ENCODE data around the gene PGAP2. TPM values are rescaled to one million over a fixed set of nuclear protein-coding genes. Genes with fewer than 3 reads are reported as not detected.

PGAP2 gene
- total and polyA plus RNA-seq, 2 of the 4 experiments (the other 2 are of a cell fraction) = 10.6 to 31.3 TPM

- Histone ChIP-seq H3K79me1 (ENCODE audit: low read depth in 1 of 2, low read length in 2 of 2) (peaks cover 0 to 4% of the 10 kb centered on the region in 2 experiments; a peak in 1 of 4 replicates), H2BK5ac (ENCODE audit: low read depth, low read length, poor library complexity, severe bottlenecking) (no peak overlapping the region), H3K9ac (ENCODE audit: low read depth, low read length) (no peak overlapping the region), H3K4ac (ENCODE audit: low read depth, low read length) (no peak overlapping the region), H3K4me3 (ENCODE audit: insufficient read depth, low read depth, low read length) (no peak overlapping the region), H2BK20ac (ENCODE audit: low read depth, low read length) (no peak overlapping the region), H3K4me2 (ENCODE audit: low read depth, low read length) (no peak overlapping the region), H3K27me3 (ENCODE audit: control insufficient read depth, insufficient read depth, low read length) (no peaks in the 10 kb centered on the region; the same call in 1 of the 2 replicates), H2BK120ac (ENCODE audit: low read depth, low read length) (no peak overlapping the region), H3K36me3 (ENCODE audit: control insufficient read depth, insufficient read depth, low read length) (no peaks in the 10 kb centered on the region), H3K23ac (ENCODE audit: low read depth, low read length) (no peak overlapping the region), H3K18ac (ENCODE audit: low read depth, low read length) (no peak overlapping the region), H3K9me3 (ENCODE audit: control insufficient read depth, insufficient read depth, low read length) (no peaks in the 10 kb centered on the region), H2BK15ac (ENCODE audit: low read depth, low read length) (no peak overlapping the region), H4K20me1 (ENCODE audit: insufficient read depth, low read length) (no peaks in the 10 kb centered on the region), H4K8ac (ENCODE audit: low read depth in 2 of 2, low read length in 2 of 2) (no peak overlapping the region), H3K14ac (replicated peaks; ENCODE audit: low read depth, low read length) (no peak overlapping the region), H3K9me1 (ENCODE audit: insufficient read depth, low read length) (no peaks in the 10 kb centered on the region), H3K56ac (ENCODE audit: extremely low read depth, insufficient read depth, low read length) (no peak overlapping the region), H2AK5ac (ENCODE audit: low read depth, low read length) (no peak overlapping the region), H2AK9ac (replicated peaks; ENCODE audit: low read depth, low read length, poor library complexity) (no peak overlapping the region), H4K91ac (ENCODE audit: insufficient read depth, low read depth, low read length) (no peak overlapping the region), H3K4me1 (ENCODE audit: control insufficient read depth, insufficient read depth, low read length) (no peaks in the 10 kb centered on the region), H4K5ac (ENCODE audit: low read depth, low read length) (no peak overlapping the region), H3K27ac (ENCODE audit: insufficient read depth, low read length) (no peak overlapping the region), H2AFZ (replicated peaks; ENCODE audit: low read length, poor library complexity) (no peak overlapping the region)
- POLR2A ChIA-PET (ENCODE audit: unreplicated experiment) = no interaction called here
- dilution Hi-C loops (cut with HindIII; ENCODE audit: low sequenced_read_pairs, unreplicated experiment) (no loop called here), intact Hi-C loops (cut with micrococcal nuclease) (no loop called here), in situ Hi-C loops (cut with MboI; ENCODE audit: low sequenced_read_pairs) (loop anchor here (5.0 kb wide), 1 partner anchor 227 kb away; no protein-coding TSS in a partner anchor)
- CTCF ChIA-PET = interaction anchor here (0.7 kb wide), 1 partner anchor 227 kb away, joined by 3 read pairs; no protein-coding TSS in a partner anchor
- BruUV-seq (replicated peaks) = no TSS peak
- DNase-seq (no peak), ATAC-seq (ENCODE audit: low read depth) (no peak)
- no CpG with 5 or more reads among the region's 3 CpGs for WGBS, 2 experiments (ENCODE audit: extremely low coverage in 2 of 2, insufficient read length in 1 of 2)
- TF ChIP-seq RAD21 (IDR thresholded peaks at IDR 0.05; ENCODE audit: low read length) = no peak
- TF ChIP-seq SMC3 (IDR thresholded peaks at IDR 0.05; ENCODE audit: low read depth, low read length) = no peak
- no peak for TF ChIP-seq CEBPB (IDR thresholded peaks at IDR 0.05; ENCODE audit: low read depth, low read length)
- no peak for TF ChIP-seq USF2 (IDR thresholded peaks at IDR 0.05; ENCODE audit: low read depth, low read length)
Measured at GRCh38 chr11:3845670-3846069, 37.3 kb downstream of the PGAP2 start.
